Brain microvascular endothelial cell (primary cell): ENCODE measurements around the gene STMN3.

Experiments
- DNase-seq: peaks from one replicate; pipeline ENCODE4 v3.0.0-alpha.2; 2020
- H3K27ac ChIP-seq: fragments of 250-450 bp; sonication (Bioruptor Pico); 2 replicates; pipeline ENCODE4 v1.5.1; 2020; ENCODE audit warnings: mild to moderate bottlenecking, moderate library complexity
- H3K27me3 ChIP-seq: fragments of 250-450 bp; sonication (Bioruptor Pico); replicated peaks from 2 replicates; pipeline ENCODE4 v1.5.1; 2020; ENCODE audit warnings: mild to moderate bottlenecking
- H3K36me3 ChIP-seq: fragments of 250-450 bp; sonication (Bioruptor Pico); replicated peaks from 2 replicates; pipeline ENCODE4 v1.5.1; 2020; ENCODE audit warnings: mild to moderate bottlenecking
- H3K4me3 ChIP-seq: 2 replicates; pipeline ENCODE4 v1.5.1; 2011; ENCODE audit warnings: low read depth, mild to moderate bottlenecking, control low read depth, low read length, moderate library complexity
- CTCF ChIP-seq: IDR thresholded peaks from 2 replicates; pipeline ENCODE4 v1.5.1; 2011; ENCODE audit warnings: low read depth, mild to moderate bottlenecking, moderate library complexity, low read length, control low read depth, inconsistent platforms; ENCODE audit errors: missing control alignments
- in situ Hi-C: cut with HindIII; loops from 2 replicates; pipeline ENCODE4 v1.10.0; 2017; ENCODE audit warnings: low sequenced_read_pairs, low pct_ligation_motif_present

The STMN3 gene

DNA sequence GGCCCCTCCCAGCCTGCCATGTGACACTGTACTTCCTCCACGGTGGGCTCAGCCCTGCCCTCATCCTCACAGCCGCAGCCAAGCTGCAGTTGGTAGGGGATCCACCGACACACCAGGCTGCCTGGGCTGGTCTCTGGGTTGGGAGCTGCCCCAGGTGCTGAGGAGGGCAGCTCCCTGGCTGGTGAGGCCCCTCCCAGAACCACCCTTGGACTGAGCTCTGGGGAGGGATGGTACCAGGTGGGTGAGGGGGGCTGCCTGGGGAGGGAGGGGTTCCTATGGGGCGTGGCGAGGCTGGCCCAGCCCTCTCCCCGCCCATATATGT is 43.0 kb upstream of the STMN3 start:
- in situ Hi-C loops, result loop anchor here (25.0 kb wide), 1 partner anchor 109 kb away; no protein-coding TSS in a partner anchor
- no peaks in the 10 kb centered on the region for H3K27me3 ChIP-seq
- H3K4me3 ChIP-seq, result peak overlapping the region; percentile 63
- peaks cover 3% of the 10 kb centered on the region for H3K36me3 ChIP-seq
- H3K27ac ChIP-seq, result no peak overlapping the region
- DNase-seq, result no peak
- no peak for TF ChIP-seq CTCF

DNA sequence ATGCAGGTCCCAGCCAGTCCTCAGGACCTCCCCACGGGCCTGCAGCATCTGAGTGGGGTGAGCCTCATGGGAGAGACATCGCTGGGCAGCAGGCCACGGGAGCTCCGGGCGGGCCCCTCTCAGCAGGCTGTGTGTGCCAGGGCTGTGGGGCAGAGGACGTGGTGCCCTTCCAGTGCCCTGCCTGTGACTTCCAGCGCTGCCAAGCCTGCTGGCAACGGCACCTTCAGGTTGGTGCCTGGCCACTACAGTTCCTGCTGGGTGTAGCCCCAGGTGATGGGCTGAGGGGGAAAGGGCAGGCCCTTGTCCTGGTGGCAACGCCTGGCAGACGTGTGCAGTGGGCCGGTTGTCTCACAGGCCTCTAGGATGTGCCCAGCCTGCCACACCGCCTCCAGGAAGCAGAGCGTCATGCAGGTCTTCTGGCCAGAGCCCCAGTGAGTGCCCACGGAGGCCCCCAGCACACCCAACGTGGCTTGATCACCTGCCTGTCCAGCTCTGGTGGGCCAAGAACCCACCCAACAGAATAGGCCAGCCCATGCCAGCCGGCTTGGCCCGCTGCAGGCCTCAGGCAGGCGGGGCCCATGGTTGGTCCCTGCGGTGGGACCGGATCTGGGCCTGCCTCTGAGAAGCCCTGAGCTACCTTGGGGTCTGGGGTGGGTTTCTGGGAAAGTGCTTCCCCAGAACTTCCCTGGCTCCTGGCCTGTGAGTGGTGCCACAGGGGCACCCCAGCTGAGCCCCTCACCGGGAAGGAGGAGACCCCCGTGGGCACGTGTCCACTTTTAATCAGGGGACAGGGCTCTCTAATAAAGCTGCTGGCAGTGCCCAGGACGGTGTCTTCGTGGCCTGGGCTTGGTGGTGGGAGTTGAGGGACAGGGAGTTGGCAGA is 42.4 kb upstream of the STMN3 start:
- Histone ChIP-seq H3K36me3 (peaks cover 3% of the 10 kb centered on the region), H3K4me3 (no peak overlapping the region), H3K27me3 (no peaks in the 10 kb centered on the region), H3K27ac (no peak overlapping the region)
- DNase-seq, result no peak
- TF ChIP-seq CTCF, result no peak
- in situ Hi-C loops, result loop anchor here (25.0 kb wide), 1 partner anchor 108 kb away; no protein-coding TSS in a partner anchor

- no peak overlapping the region for H3K4me3 ChIP-seq
- in situ Hi-C loops, result loop anchor here (25.0 kb wide), 1 partner anchor 108 kb away; no protein-coding TSS in a partner anchor
These were observed 41.6 kb upstream of the STMN3 start for GRCh38 chr20:63694584-63695423.

DNA sequence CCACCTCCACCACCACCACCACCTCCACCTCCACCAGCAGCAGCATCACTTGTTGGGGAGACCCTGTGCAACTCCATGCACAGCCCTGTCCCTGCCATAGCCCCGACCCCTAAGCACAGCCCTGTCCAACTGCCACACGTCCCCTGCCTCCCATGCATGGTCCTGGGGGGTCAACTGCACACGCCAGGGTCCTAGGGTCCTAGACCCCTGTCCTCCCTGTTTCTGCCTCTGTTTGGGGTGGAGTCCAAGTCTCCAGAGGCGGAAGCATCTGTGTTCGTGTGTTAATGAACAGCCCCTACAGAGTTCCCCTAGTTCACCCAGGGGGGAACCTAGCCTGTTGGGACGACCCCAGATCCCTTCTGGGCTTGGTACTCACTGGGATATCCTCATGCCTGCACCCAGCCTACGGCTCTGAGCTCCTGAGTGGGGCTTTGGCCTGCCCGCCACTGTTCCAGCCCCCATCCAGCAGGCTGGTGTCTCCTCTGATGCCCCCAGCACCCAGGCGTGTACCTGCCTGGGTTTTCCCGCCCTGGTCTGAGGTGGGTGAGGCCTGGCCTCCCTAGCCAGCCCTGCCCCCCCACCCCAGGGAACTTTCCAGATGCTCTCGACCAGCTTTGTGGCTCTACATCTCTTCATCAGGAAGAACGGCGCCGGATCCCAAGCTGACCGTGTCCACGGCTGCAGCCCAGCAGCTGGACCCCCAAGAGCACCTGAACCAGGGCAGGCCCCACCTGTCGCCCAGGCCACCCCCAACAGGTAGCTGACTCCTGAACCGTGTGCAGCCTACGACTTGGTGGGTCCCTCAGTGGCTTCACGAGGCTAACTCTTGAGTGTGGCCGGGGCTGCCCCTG is 40.7 kb upstream of the STMN3 start:
- no peak for DNase-seq
- Histone ChIP-seq H3K36me3 (no peaks in the 10 kb centered on the region), H3K4me3 (no peak overlapping the region), H3K27me3 (no peaks in the 10 kb centered on the region), H3K27ac (no peak overlapping the region)
- no peak for TF ChIP-seq CTCF
- in situ Hi-C loops, result loop anchor here (25.0 kb wide), 1 partner anchor 107 kb away; no protein-coding TSS in a partner anchor

More at GRCh38 chr20:63694584-63695423, 41.6 kb upstream of the STMN3 start:
- no peaks in the 10 kb centered on the region for H3K27me3 ChIP-seq
- no peak overlapping the region for H3K27ac ChIP-seq
- no peak for DNase-seq
- TF ChIP-seq CTCF, result no peak
- H3K36me3 ChIP-seq, result no peaks in the 10 kb centered on the region

DNA sequence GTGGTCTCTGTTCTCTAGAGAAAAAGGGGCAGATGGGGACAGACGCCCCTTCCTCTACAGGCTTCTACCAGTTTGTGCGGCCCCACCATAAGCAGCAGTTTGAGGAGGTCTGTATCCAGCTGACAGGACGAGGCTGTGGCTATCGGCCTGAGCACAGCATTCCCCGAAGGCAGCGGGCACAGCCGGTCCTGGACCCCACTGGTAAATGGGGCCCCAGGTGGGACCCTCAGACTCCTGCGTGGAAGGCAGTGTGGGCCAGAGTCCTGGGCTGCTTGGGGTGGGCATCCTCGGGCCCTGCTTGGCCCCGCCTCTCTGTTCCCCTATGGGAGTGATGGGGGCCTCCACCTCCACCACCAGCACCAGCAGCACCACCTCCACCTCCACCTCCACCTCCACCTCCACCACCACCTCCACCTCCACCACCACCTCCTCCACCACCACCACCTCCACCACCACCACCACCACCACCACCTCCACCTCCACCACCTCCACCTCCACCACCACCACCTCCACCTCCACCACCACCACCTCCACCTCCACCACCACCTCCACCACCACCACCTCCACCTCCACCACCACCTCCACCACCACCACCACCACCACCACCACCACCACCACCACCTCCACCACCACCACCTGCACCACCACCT is 40.0 kb upstream of the STMN3 start:
- H3K4me3 ChIP-seq, result no peak overlapping the region
- DNase-seq, result no peak
- in situ Hi-C loops, result loop anchor here (25.0 kb wide), 1 partner anchor 106 kb away; no protein-coding TSS in a partner anchor
- no peaks in the 10 kb centered on the region for H3K27me3 ChIP-seq
- no peak for TF ChIP-seq CTCF
- H3K36me3 ChIP-seq, result no peaks in the 10 kb centered on the region
- H3K27ac ChIP-seq, result no peak overlapping the region
